ENCODE results near the gene HHATL. TPM values are rescaled to one million over a fixed set of nuclear protein-coding genes. Genes with fewer than 3 reads are reported as not detected.

Gene HHATL
- total RNA-seq, 1 donor from 2014 or later: 552 TPM

GRCh38 chr3:42749025-42749752 is 46.6 kb upstream of the HHATL start:
- Histone ChIP-seq H3K4me3 (no peak overlapping the region), H3K9me3 (replicated peaks) (no peaks in the 10 kb centered on the region), H3K36me3 (no peaks in the 10 kb centered on the region), H3K4me1 (peaks cover 35% of the 10 kb centered on the region), H3K27me3 (ENCODE audit: low read depth) (no peaks in the 10 kb centered on the region), H3K27ac (replicated peaks) (peak overlapping the region; percentile 66)
- TF ChIP-seq, protein P1, sequence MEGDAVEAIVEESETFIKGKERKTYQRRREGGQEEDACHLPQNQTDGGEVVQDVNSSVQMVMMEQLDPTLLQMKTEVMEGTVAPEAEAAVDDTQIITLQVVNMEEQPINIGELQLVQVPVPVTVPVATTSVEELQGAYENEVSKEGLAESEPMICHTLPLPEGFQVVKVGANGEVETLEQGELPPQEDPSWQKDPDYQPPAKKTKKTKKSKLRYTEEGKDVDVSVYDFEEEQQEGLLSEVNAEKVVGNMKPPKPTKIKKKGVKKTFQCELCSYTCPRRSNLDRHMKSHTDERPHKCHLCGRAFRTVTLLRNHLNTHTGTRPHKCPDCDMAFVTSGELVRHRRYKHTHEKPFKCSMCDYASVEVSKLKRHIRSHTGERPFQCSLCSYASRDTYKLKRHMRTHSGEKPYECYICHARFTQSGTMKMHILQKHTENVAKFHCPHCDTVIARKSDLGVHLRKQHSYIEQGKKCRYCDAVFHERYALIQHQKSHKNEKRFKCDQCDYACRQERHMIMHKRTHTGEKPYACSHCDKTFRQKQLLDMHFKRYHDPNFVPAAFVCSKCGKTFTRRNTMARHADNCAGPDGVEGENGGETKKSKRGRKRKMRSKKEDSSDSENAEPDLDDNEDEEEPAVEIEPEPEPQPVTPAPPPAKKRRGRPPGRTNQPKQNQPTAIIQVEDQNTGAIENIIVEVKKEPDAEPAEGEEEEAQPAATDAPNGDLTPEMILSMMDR (IDR thresholded peaks at IDR 0.05; ENCODE audit: borderline replicate concordance): no peak
- DNase-seq: no peak
- intact Hi-C loops (cut with micrococcal nuclease): loop anchor here (10.0 kb wide), 1 partner anchor 94 kb away; the partner anchor contains the start of gene ZBTB47

- H3K27ac ChIP-seq (replicated peaks): peak overlapping the region; percentile 66
- DNase-seq: no peak
- no peaks in the 10 kb centered on the region for H3K9me3 ChIP-seq (replicated peaks)
- H3K4me1 ChIP-seq: peaks cover 35% of the 10 kb centered on the region
- TF ChIP-seq, protein P1 (IDR thresholded peaks at IDR 0.05; ENCODE audit: borderline replicate concordance): no peak
- H3K4me3 ChIP-seq: no peak overlapping the region
- H3K27me3 ChIP-seq (ENCODE audit: low read depth): no peaks in the 10 kb centered on the region
- H3K36me3 ChIP-seq: no peaks in the 10 kb centered on the region
- intact Hi-C loops (cut with micrococcal nuclease): loop anchor here (10.0 kb wide), 1 partner anchor 93 kb away; the partner anchor contains the start of gene ZBTB47
These were observed 45.0 kb upstream of the HHATL start for GRCh38 chr3:42747581-42747980.

DNA sequence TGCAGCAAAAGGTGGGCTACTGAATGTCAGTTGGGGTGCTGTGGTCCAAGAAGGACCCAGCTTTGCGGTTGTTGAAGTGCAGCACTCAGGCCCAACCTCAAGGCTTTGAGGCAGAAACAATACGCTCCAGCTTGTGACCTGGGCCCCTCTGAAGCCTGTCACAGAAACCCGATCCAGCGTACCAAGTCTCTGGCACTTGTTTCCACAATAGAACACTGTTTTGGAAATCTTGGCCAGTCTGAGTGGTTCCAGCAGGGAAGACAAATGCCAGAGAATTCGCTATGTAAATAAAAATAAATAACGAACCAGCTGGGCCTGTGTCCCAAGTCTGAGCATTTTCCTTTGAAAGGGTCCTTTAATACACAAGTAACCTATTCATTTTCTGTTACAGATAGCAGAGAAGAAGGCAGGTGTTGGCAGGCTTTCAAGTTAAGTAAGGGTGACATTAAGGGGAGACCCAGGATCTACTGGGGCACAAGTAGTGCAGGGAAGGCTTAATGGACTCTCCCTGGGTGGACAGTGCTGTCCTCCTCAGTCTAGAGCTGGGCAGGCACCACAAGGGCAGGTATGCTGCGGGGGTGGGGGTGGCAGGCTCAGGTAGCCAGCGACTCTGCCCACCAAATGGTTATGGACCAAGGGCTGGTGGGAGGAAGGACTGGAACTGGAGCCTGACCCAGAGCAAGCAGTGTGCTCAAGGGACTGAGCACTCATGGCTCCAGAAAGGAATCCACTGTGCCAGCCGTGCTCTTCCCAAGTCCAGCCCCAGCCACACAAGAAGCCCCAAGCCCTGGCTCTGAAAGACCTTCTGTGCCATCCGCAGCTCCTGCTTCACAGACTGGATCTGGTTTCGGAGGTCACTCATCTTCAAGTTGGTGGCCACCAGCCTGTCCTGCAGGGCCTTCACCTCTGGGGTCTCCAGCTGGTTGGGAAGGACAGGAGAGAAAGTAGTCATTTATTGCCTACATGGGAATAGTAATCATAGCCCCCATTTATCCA is 44.2 kb upstream of the HHATL start:
- no peak overlapping the region for H3K4me3 ChIP-seq
- H3K4me1 ChIP-seq: peaks cover 38% of the 10 kb centered on the region
- peak overlapping the region; percentile 66 for H3K27ac ChIP-seq (replicated peaks)
- no peaks in the 10 kb centered on the region for H3K27me3 ChIP-seq (ENCODE audit: low read depth)
- TF ChIP-seq, protein P1 (IDR thresholded peaks at IDR 0.05; ENCODE audit: borderline replicate concordance): no peak
- intact Hi-C loops (cut with micrococcal nuclease): loop anchor here (10.0 kb wide), 1 partner anchor 92 kb away; the partner anchor contains the start of gene ZBTB47
- H3K9me3 ChIP-seq (replicated peaks): no peaks in the 10 kb centered on the region
- DNase-seq: no peak
- H3K36me3 ChIP-seq: no peaks in the 10 kb centered on the region

- TF ChIP-seq, protein P1 (IDR thresholded peaks at IDR 0.05; ENCODE audit: borderline replicate concordance): no peak
- intact Hi-C loops (cut with micrococcal nuclease): loop anchor here (10.0 kb wide), 1 partner anchor 91 kb away; the partner anchor contains the start of gene ZBTB47
- H3K27me3 ChIP-seq (ENCODE audit: low read depth): no peaks in the 10 kb centered on the region
- H3K4me1 ChIP-seq: peaks cover 47% of the 10 kb centered on the region
- H3K9me3 ChIP-seq (replicated peaks): no peaks in the 10 kb centered on the region
- H3K4me3 ChIP-seq: no peak overlapping the region
- no peak for DNase-seq
- H3K27ac ChIP-seq (replicated peaks): peak overlapping the region; percentile 66
- H3K36me3 ChIP-seq: no peaks in the 10 kb centered on the region
These were observed 43.3 kb upstream of the HHATL start for GRCh38 chr3:42745776-42746454.

DNA sequence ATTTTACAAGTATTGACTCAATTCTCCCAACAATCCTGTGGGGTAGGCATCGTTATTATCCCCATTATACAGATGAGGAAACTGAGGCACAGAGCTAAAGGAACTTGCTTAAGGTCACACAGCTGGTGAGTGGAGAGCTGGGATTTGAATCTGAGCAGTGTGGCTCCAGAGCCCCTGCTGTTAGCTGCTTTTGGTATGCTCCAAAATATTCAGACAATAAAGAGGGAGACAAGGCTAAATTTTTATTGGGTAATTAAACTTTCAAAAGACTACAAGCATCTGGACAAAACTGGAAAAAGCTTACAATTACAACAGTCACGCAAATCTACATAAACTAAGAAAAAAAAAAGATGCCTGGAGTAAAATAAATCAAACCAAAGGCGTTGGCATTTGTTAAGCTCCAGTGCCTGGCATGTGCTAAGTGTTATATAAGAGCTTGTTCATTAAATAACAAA is 42.7 kb upstream of the HHATL start:
- Histone ChIP-seq H3K36me3 (no peaks in the 10 kb centered on the region), H3K4me1 (peaks cover 53% of the 10 kb centered on the region), H3K4me3 (no peak overlapping the region), H3K27ac (replicated peaks) (peak overlapping the region; percentile 66), H3K9me3 (replicated peaks) (no peaks in the 10 kb centered on the region), H3K27me3 (ENCODE audit: low read depth) (no peaks in the 10 kb centered on the region)
- intact Hi-C loops (cut with micrococcal nuclease): loop anchor here (10.0 kb wide), 1 partner anchor 91 kb away; the partner anchor contains the start of gene ZBTB47
- no peak for DNase-seq
- TF ChIP-seq, protein P1 (IDR thresholded peaks at IDR 0.05; ENCODE audit: borderline replicate concordance): no peak
